ENCODE results near the gene GLDC.

GLDC gene

GRCh38 chr9:6644346-6645104 lies 1.0 kb downstream of the GLDC start:
- DNase-seq (ENCODE audit: extremely low read depth, low read depth) = no peak

GRCh38 chr9:6641961-6642360 lies 3.6 kb downstream of the GLDC start:
- no peak for DNase-seq (ENCODE audit: extremely low read depth, low read depth)
- no peak for TF ChIP-seq CTCF (IDR thresholded peaks at IDR 0.05; ENCODE audit: low read depth, low read length)

More at GRCh38 chr9:6644346-6645104, 1.0 kb downstream of the GLDC start:
- TF ChIP-seq CTCF (IDR thresholded peaks at IDR 0.05; ENCODE audit: low read depth, low read length) = no peak

- DNase-seq (ENCODE audit: extremely low read depth, low read depth) = no peak
- no peak for TF ChIP-seq CTCF (IDR thresholded peaks at IDR 0.05; ENCODE audit: low read depth, low read length)
Measured at GRCh38 chr9:6641561-6641960, 4.0 kb downstream of the GLDC start.

GRCh38 chr9:6641056-6641455 lies 4.5 kb downstream of the GLDC start:
- no peak for TF ChIP-seq CTCF (IDR thresholded peaks at IDR 0.05; ENCODE audit: low read depth, low read length)
- DNase-seq (ENCODE audit: extremely low read depth, low read depth) = no peak

GRCh38 chr9:6640268-6641051 lies 5.1 kb downstream of the GLDC start:
- TF ChIP-seq CTCF (IDR thresholded peaks at IDR 0.05; ENCODE audit: low read depth, low read length) = no peak
- no peak for DNase-seq (ENCODE audit: extremely low read depth, low read depth)

GRCh38 chr9:6639622-6640021 lies 5.9 kb downstream of the GLDC start:
- TF ChIP-seq CTCF (IDR thresholded peaks at IDR 0.05; ENCODE audit: low read depth, low read length) = no peak
- no peak for DNase-seq (ENCODE audit: extremely low read depth, low read depth)

- DNase-seq (ENCODE audit: extremely low read depth, low read depth) = no peak
Measured at GRCh38 chr9:6634444-6634843, 11.1 kb downstream of the GLDC start.

More at GRCh38 chr9:6634444-6634843, 11.1 kb downstream of the GLDC start:
- TF ChIP-seq CTCF (IDR thresholded peaks at IDR 0.05; ENCODE audit: low read depth, low read length) = no peak

All from AG09319 (cell line).